HTERT RPE-1 (cell line): Measurements from ENCODE around the gene RSPH10B2.
"Not testable (repeated sequence)": the region's sequence is repeated elsewhere in the genome, so short reads cannot be mapped to it uniquely, and the experiment has no call there.

Source experiments
- in situ Hi-C: fragments of 300-500 bp; cut with MboI; formaldehyde crosslinking; loops from 4 replicates; pipeline ENCODE4 v1.14.3; 2020; ENCODE audit warnings: low sequenced_read_pairs

Gene RSPH10B2

GRCh38 chr7:6842278-6842921 lies 88.5 kb downstream of the RSPH10B2 start:
- in situ Hi-C loops = not testable (repeated sequence)

GRCh38 chr7:6843092-6843491 lies 89.2 kb downstream of the RSPH10B2 start:
- in situ Hi-C loops = not testable (repeated sequence)

- in situ Hi-C loops = not testable (repeated sequence)
These were observed 89.8 kb downstream of the RSPH10B2 start for GRCh38 chr7:6843654-6844053.

GRCh38 chr7:6845971-6846449 lies 92.1 kb downstream of the RSPH10B2 start:
- in situ Hi-C loops = not testable (repeated sequence)

GRCh38 chr7:6847751-6848150 lies 93.8 kb downstream of the RSPH10B2 start:
- in situ Hi-C loops = not testable (repeated sequence)
